ENCODE results near the gene AFAP1L1.

Gene AFAP1L1

GRCh38 chr5:149301744-149302380 is 30.2 kb downstream of the AFAP1L1 start:
- Histone ChIP-seq H3K79me1 (replicated peaks; ENCODE audit: low read length, poor library complexity, severe bottlenecking) (peaks cover under 1% of the 10 kb centered on the region), H3K14ac (ENCODE audit: low read length in 2 of 2) (no peak overlapping the region), H3K23ac (ENCODE audit: low read length in 2 of 2) (no peak overlapping the region), H2BK5ac (ENCODE audit: low read depth, low read length, poor library complexity, severe bottlenecking) (no peak overlapping the region), H2AFZ (ENCODE audit: low read depth, low read length) (no peak overlapping the region), H3K36me3 (ENCODE audit: control insufficient read depth in 1 of 2, insufficient read depth in 2 of 2, low read depth in 1 of 2, low read length in 2 of 2) (peaks cover 32% of the 10 kb centered on the region in 2 experiments), H4K91ac (ENCODE audit: low read length) (no peak overlapping the region), H3K9me3 (ENCODE audit: control insufficient read depth, low read length) (no peaks in the 10 kb centered on the region), H2AK5ac (ENCODE audit: low read length, severe bottlenecking) (no peak overlapping the region), H2BK12ac (ENCODE audit: low read length in 2 of 2) (no peak overlapping the region), H3K27me3 (ENCODE audit: control insufficient read depth in 1 of 2, insufficient read depth in 1 of 2, low read length in 2 of 2) (no peaks in the 10 kb centered on the region), H4K8ac (ENCODE audit: low read length) (no peak overlapping the region), H3K4me1 (ENCODE audit: control insufficient read depth, insufficient read depth, low read depth, low read length) (peaks cover 8% of the 10 kb centered on the region), H2BK15ac (ENCODE audit: low read depth, poor library complexity, severe bottlenecking) (peak overlapping the region; percentile 9), H3K9ac (ENCODE audit: low read length) (no peak overlapping the region), H3K18ac (ENCODE audit: low read depth in 1 of 2, low read length in 2 of 2) (no peak overlapping the region), H3K4ac (ENCODE audit: low read depth in 1 of 2, low read length in 2 of 2) (no peak overlapping the region), H3K4me2 (ENCODE audit: low read length, poor library complexity, severe bottlenecking) (no peak overlapping the region), H2BK120ac (ENCODE audit: low read depth, low read length) (no peak overlapping the region), H3K27ac (ENCODE audit: low read length, poor library complexity, severe bottlenecking) (no peak overlapping the region), H3K4me3 (ENCODE audit: insufficient read depth in 1 of 2, low read depth in 1 of 2, low read length in 2 of 2) (no peak overlapping the region)
- 95% methylated on average over 8 of the region's 8 CpGs for WGBS
- no peak for DNase-seq

GRCh38 chr5:149302641-149303040 is 31.0 kb downstream of the AFAP1L1 start:
- H2BK15ac ChIP-seq (ENCODE audit: low read depth, poor library complexity, severe bottlenecking), result no peak overlapping the region
- no peak overlapping the region for H4K8ac ChIP-seq (ENCODE audit: low read length)
- H3K23ac ChIP-seq (ENCODE audit: low read length in 2 of 2), result no peak overlapping the region
- H3K4me3 ChIP-seq (ENCODE audit: insufficient read depth in 1 of 2, low read depth in 1 of 2, low read length in 2 of 2), result no peak overlapping the region
- H3K36me3 ChIP-seq (ENCODE audit: control insufficient read depth in 1 of 2, insufficient read depth in 2 of 2, low read depth in 1 of 2, low read length in 2 of 2), result peaks cover 37% of the 10 kb centered on the region in 2 experiments
- no peak overlapping the region for H2BK5ac ChIP-seq (ENCODE audit: low read depth, low read length, poor library complexity, severe bottlenecking)
- H2BK120ac ChIP-seq (ENCODE audit: low read depth, low read length), result no peak overlapping the region
- H4K91ac ChIP-seq (ENCODE audit: low read length), result no peak overlapping the region
- H3K4me2 ChIP-seq (ENCODE audit: low read length, poor library complexity, severe bottlenecking), result no peak overlapping the region
- WGBS, result 91% methylated on average over 4 of the region's 5 CpGs
- H3K27ac ChIP-seq (ENCODE audit: low read length, poor library complexity, severe bottlenecking), result no peak overlapping the region
- H3K18ac ChIP-seq (ENCODE audit: low read depth in 1 of 2, low read length in 2 of 2), result no peak overlapping the region
- no peaks in the 10 kb centered on the region for H3K9me3 ChIP-seq (ENCODE audit: control insufficient read depth, low read length)
- no peak overlapping the region for H3K4ac ChIP-seq (ENCODE audit: low read depth in 1 of 2, low read length in 2 of 2)
- H3K4me1 ChIP-seq (ENCODE audit: control insufficient read depth, insufficient read depth, low read depth, low read length), result peaks cover 10% of the 10 kb centered on the region
- H2AFZ ChIP-seq (ENCODE audit: low read depth, low read length), result no peak overlapping the region
- no peaks in the 10 kb centered on the region for H3K27me3 ChIP-seq (ENCODE audit: control insufficient read depth in 1 of 2, insufficient read depth in 1 of 2, low read length in 2 of 2)
- no peak overlapping the region for H3K9ac ChIP-seq (ENCODE audit: low read length)
- no peak overlapping the region for H2AK5ac ChIP-seq (ENCODE audit: low read length, severe bottlenecking)
- DNase-seq, result no peak
- H3K14ac ChIP-seq (ENCODE audit: low read length in 2 of 2), result no peak overlapping the region
- no peaks in the 10 kb centered on the region for H3K79me1 ChIP-seq (replicated peaks; ENCODE audit: low read length, poor library complexity, severe bottlenecking)
- no peak overlapping the region for H2BK12ac ChIP-seq (ENCODE audit: low read length in 2 of 2)

DNA sequence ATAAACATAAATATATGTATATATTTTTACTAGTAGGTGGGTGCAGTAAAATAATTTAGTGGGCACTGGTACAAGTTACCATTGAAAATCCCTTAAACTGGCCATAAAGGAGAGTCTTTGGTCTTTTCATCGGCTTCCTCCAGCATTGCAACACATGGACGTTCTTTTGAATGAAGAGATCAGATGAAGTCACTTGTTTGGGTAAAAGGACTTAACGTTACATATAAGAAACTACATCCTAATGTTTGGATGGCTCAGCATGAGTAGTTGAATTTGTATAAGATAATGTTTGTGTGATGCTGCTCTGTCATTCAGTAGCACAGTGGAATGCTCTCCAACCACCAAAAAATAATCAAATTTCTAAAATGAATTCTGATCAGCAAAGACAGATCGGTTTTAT is 31.6 kb downstream of the AFAP1L1 start:
- 100% methylated on average over 3 of the region's 4 CpGs for WGBS
- Histone ChIP-seq H3K23ac (ENCODE audit: low read length in 2 of 2) (no peak overlapping the region), H3K18ac (ENCODE audit: low read depth in 1 of 2, low read length in 2 of 2) (no peak overlapping the region), H3K14ac (ENCODE audit: low read length in 2 of 2) (no peak overlapping the region), H3K9me3 (ENCODE audit: control insufficient read depth, low read length) (no peaks in the 10 kb centered on the region), H2BK15ac (ENCODE audit: low read depth, poor library complexity, severe bottlenecking) (no peak overlapping the region), H3K4me2 (ENCODE audit: low read length, poor library complexity, severe bottlenecking) (no peak overlapping the region), H3K27me3 (ENCODE audit: control insufficient read depth in 1 of 2, insufficient read depth in 1 of 2, low read length in 2 of 2) (no peaks in the 10 kb centered on the region), H3K36me3 (ENCODE audit: control insufficient read depth in 1 of 2, insufficient read depth in 2 of 2, low read depth in 1 of 2, low read length in 2 of 2) (peaks cover 37% of the 10 kb centered on the region in 2 experiments), H2BK12ac (ENCODE audit: low read length in 2 of 2) (no peak overlapping the region), H2BK120ac (ENCODE audit: low read depth, low read length) (no peak overlapping the region), H3K4me3 (ENCODE audit: insufficient read depth in 1 of 2, low read depth in 1 of 2, low read length in 2 of 2) (no peak overlapping the region), H3K4ac (ENCODE audit: low read depth in 1 of 2, low read length in 2 of 2) (no peak overlapping the region), H3K4me1 (ENCODE audit: control insufficient read depth, insufficient read depth, low read depth, low read length) (peaks cover 10% of the 10 kb centered on the region), H3K9ac (ENCODE audit: low read length) (no peak overlapping the region), H2AK5ac (ENCODE audit: low read length, severe bottlenecking) (no peak overlapping the region), H4K8ac (ENCODE audit: low read length) (no peak overlapping the region), H4K91ac (ENCODE audit: low read length) (no peak overlapping the region), H3K27ac (ENCODE audit: low read length, poor library complexity, severe bottlenecking) (no peak overlapping the region), H2BK5ac (ENCODE audit: low read depth, low read length, poor library complexity, severe bottlenecking) (no peak overlapping the region), H3K79me1 (replicated peaks; ENCODE audit: low read length, poor library complexity, severe bottlenecking) (no peaks in the 10 kb centered on the region), H2AFZ (ENCODE audit: low read depth, low read length) (no peak overlapping the region)
- DNase-seq, result no peak

DNA sequence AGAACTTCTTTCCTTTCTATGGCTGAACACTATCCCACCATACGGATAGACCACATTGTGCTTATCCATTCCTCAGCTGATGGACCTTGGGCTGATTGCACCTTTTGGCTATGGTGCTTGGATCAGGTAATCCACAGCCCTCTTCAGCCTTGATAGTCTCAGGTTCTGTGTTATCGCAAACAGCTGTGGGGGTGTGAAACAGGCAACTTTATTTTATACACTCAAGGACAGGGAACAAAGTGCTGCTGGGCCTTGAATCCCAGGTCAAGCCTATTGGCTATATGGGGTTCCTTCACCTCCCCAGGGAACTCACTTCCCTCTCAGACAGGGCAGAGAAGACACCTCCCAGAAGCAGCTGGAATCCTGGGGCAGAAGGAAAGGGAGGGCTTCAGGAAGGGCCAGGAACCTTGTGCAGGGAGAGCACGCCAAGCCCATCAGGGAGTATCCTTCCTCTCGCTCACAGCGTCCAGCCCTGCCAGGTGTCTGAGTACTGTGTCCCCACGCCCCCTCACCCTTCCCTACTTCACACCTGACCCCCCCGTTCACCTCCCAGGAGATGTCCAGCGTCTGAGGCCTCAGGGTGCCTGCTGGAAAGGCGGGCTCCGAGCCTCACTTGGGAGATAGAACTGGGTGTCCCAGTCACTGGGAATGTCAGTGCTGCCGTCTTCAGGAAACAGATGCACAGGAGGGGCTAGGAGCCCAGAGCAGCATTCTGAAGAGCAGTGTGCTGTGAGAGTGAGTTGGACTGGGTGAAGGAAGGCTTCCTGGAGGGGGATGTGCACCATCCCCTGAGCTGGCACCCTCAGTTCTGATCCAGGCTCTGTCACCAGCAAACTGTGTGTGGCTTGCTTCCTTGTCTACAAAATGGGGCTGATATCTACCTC is 32.8 kb downstream of the AFAP1L1 start:
- no peaks in the 10 kb centered on the region for H3K79me1 ChIP-seq (replicated peaks; ENCODE audit: low read length, poor library complexity, severe bottlenecking)
- H3K18ac ChIP-seq (ENCODE audit: low read depth in 1 of 2, low read length in 2 of 2), result no peak overlapping the region
- no peak overlapping the region for H3K4me3 ChIP-seq (ENCODE audit: insufficient read depth in 1 of 2, low read depth in 1 of 2, low read length in 2 of 2)
- H2AK5ac ChIP-seq (ENCODE audit: low read length, severe bottlenecking), result no peak overlapping the region
- no peaks in the 10 kb centered on the region for H3K27me3 ChIP-seq (ENCODE audit: control insufficient read depth in 1 of 2, insufficient read depth in 1 of 2, low read length in 2 of 2)
- no peak overlapping the region for H2BK15ac ChIP-seq (ENCODE audit: low read depth, poor library complexity, severe bottlenecking)
- H3K4me1 ChIP-seq (ENCODE audit: control insufficient read depth, insufficient read depth, low read depth, low read length), result peaks cover 5% of the 10 kb centered on the region
- no peaks in the 10 kb centered on the region for H3K9me3 ChIP-seq (ENCODE audit: control insufficient read depth, low read length)
- peaks cover 30 to 37% of the 10 kb centered on the region in 2 experiments for H3K36me3 ChIP-seq (ENCODE audit: control insufficient read depth in 1 of 2, insufficient read depth in 2 of 2, low read depth in 1 of 2, low read length in 2 of 2)
- H4K8ac ChIP-seq (ENCODE audit: low read length), result no peak overlapping the region
- no peak overlapping the region for H2AFZ ChIP-seq (ENCODE audit: low read depth, low read length)
- no peak overlapping the region for H3K4me2 ChIP-seq (ENCODE audit: low read length, poor library complexity, severe bottlenecking)
- no peak overlapping the region for H2BK12ac ChIP-seq (ENCODE audit: low read length in 2 of 2)
- DNase-seq, result no peak
- no peak overlapping the region for H3K14ac ChIP-seq (ENCODE audit: low read length in 2 of 2)
- whole genome bisulfite sequencing, result 97% methylated on average over 11 of the region's 11 CpGs
- no peak overlapping the region for H3K23ac ChIP-seq (ENCODE audit: low read length in 2 of 2)
- H2BK5ac ChIP-seq (ENCODE audit: low read depth, low read length, poor library complexity, severe bottlenecking), result no peak overlapping the region
- H4K91ac ChIP-seq (ENCODE audit: low read length), result no peak overlapping the region
- H3K9ac ChIP-seq (ENCODE audit: low read length), result no peak overlapping the region
- H2BK120ac ChIP-seq (ENCODE audit: low read depth, low read length), result no peak overlapping the region
- no peak overlapping the region for H3K27ac ChIP-seq (ENCODE audit: low read length, poor library complexity, severe bottlenecking)
- H3K4ac ChIP-seq (ENCODE audit: low read depth in 1 of 2, low read length in 2 of 2), result no peak overlapping the region
